Left ventricle myocardium inferior (tissue), 1 donor: ENCODE data around the gene PADI3. TPM values are rescaled to one million over a fixed set of nuclear protein-coding genes. Genes with fewer than 3 reads are reported as not detected.

ENCODE experiments used
- DNase-seq: peaks from one replicate; pipeline ENCODE4 v3.0.0-alpha.2; 2020
- H3K27ac ChIP-seq: fragments of 200-600 bp; replicated peaks from 2 replicates; pipeline ENCODE4 v1.8.0; 2021
- H3K27me3 ChIP-seq: fragments of 200-600 bp; 2 replicates; pipeline ENCODE4 v1.8.0; 2021; ENCODE audit warnings: low read depth
- H3K36me3 ChIP-seq: fragments of 200-600 bp; 2 replicates; pipeline ENCODE4 v1.8.0; 2021
- H3K4me1 ChIP-seq: fragments of 200-600 bp; 2 replicates; pipeline ENCODE4 v1.8.0; 2021
- H3K4me3 ChIP-seq: fragments of 200-600 bp; 2 replicates; pipeline ENCODE4 v1.8.0; 2021; ENCODE audit warnings: mild to moderate bottlenecking, moderate library complexity
- H3K9me3 ChIP-seq: fragments of 200-600 bp; replicated peaks from 2 replicates; pipeline ENCODE4 v1.8.0; 2021
- intact Hi-C: fragments of 100-400 bp; cut with micrococcal nuclease; formaldehyde crosslinking; loops from one replicate; pipeline ENCODE4 v1.11.0; 2022
- total RNA-seq: library from RNA; stranded (reverse); fragmentation: NEBNext Ultra II Directional; extraction: Animal tissue kit (Norgen Biotek cat#: 25700); gene quantifications from one replicate; pipeline ENCODE4 v1.2.1, GENCODE V29; 2021
- TF ChIP-seq, protein P1 (sequence below): fragments of 200-600 bp; IDR thresholded peaks from 2 replicates; pipeline ENCODE4 v1.8.0; 2021; ENCODE audit warnings: antibody characterized with exemption, mild to moderate bottlenecking, borderline replicate concordance
- donor health status: DM: no; HTN: yes; CAD: no; lungs with severe emphysema.

Gene PADI3
- total RNA-seq, 1 donor from 2014 or later, result not detected

- Histone ChIP-seq H3K27me3 (peaks cover 75% of the 10 kb centered on the region), H3K4me3 (no peak within 1 kb of the TSS), H3K27ac (no peak within 1 kb of the TSS), H3K9me3 (no peaks in the 10 kb centered on the region), H3K4me1 (no peaks in the 10 kb centered on the region), H3K36me3 (no peaks in the 10 kb centered on the region)
- no peak for DNase-seq
- TF ChIP-seq, protein P1, sequence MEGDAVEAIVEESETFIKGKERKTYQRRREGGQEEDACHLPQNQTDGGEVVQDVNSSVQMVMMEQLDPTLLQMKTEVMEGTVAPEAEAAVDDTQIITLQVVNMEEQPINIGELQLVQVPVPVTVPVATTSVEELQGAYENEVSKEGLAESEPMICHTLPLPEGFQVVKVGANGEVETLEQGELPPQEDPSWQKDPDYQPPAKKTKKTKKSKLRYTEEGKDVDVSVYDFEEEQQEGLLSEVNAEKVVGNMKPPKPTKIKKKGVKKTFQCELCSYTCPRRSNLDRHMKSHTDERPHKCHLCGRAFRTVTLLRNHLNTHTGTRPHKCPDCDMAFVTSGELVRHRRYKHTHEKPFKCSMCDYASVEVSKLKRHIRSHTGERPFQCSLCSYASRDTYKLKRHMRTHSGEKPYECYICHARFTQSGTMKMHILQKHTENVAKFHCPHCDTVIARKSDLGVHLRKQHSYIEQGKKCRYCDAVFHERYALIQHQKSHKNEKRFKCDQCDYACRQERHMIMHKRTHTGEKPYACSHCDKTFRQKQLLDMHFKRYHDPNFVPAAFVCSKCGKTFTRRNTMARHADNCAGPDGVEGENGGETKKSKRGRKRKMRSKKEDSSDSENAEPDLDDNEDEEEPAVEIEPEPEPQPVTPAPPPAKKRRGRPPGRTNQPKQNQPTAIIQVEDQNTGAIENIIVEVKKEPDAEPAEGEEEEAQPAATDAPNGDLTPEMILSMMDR, result no peak
- intact Hi-C loops, result no loop called here
Observed at GRCh38 chr1:17204546-17205440, 44.1 kb upstream of the PADI3 start, which contains the start of gene PADI1. Gene PADI1, plus strand, starts transcription at chr1:17205128. Its CDS starts 90 bp downstream, at chr1:17205218.

DNA sequence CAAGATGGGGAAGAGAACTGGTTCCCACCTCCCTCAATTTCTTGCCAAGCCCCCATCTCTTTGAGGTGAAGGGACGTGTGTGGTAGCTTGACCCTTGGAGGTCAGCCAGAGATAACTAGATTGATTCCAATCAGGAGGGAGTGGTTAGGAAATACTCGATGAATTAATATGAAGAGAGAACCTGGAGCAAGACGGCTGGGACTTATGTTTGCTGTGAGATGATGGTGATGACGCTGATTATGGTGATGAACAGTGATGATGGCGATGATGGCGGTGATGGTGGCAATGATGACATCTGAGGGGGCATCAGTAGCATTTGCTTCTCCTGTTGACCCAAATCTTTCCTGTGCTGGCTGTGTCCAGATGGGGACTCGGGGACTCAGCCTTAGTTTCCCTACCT, 43.2 kb upstream of the PADI3 start:
- Histone ChIP-seq H3K36me3 (no peaks in the 10 kb centered on the region), H3K4me1 (no peaks in the 10 kb centered on the region), H3K4me3 (no peak overlapping the region), H3K27me3 (peaks cover 74% of the 10 kb centered on the region), H3K27ac (no peak overlapping the region), H3K9me3 (no peaks in the 10 kb centered on the region)
- DNase-seq, result no peak
- intact Hi-C loops, result no loop called here
- TF ChIP-seq, protein P1, result no peak

GRCh38 chr1:17206196-17206595, 42.7 kb upstream of the PADI3 start:
- peaks cover 74% of the 10 kb centered on the region for H3K27me3 ChIP-seq
- H3K9me3 ChIP-seq, result no peaks in the 10 kb centered on the region
- TF ChIP-seq, protein P1, result no peak
- H3K4me1 ChIP-seq, result no peaks in the 10 kb centered on the region
- no peaks in the 10 kb centered on the region for H3K36me3 ChIP-seq
- H3K4me3 ChIP-seq, result no peak overlapping the region
- intact Hi-C loops, result no loop called here
- DNase-seq, result no peak
- H3K27ac ChIP-seq, result no peak overlapping the region

- TF ChIP-seq, protein P1, result no peak
- intact Hi-C loops, result no loop called here
- no peak overlapping the region for H3K4me3 ChIP-seq
- H3K9me3 ChIP-seq, result no peaks in the 10 kb centered on the region
- DNase-seq, result peak; percentile 36
- H3K4me1 ChIP-seq, result no peaks in the 10 kb centered on the region
- H3K36me3 ChIP-seq, result no peaks in the 10 kb centered on the region
- peaks cover 74% of the 10 kb centered on the region for H3K27me3 ChIP-seq
- no peak overlapping the region for H3K27ac ChIP-seq
Observed at GRCh38 chr1:17207046-17207445, 41.9 kb upstream of the PADI3 start.

DNA sequence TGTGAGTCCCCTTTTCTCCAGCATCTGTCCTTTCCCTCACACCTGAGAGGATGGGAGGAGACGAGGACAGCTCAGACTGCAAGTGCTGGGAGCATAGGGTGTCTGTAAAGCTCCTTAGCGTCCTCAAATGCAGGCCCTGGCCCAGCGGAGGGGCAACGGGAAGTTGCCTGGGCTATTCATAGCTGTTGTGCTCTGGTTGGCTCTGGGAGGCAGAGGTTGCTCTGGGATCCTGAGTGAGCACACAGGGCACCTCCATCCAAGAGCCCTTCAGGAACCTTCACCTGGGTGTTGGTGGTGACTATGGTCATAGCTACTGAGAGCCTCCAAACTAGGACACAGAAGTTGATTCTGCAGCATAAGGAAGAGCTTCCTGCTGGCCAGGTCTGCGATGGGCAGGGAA, 41.4 kb upstream of the PADI3 start:
- intact Hi-C loops, result no loop called here
- H3K27ac ChIP-seq, result no peak overlapping the region
- no peak overlapping the region for H3K4me3 ChIP-seq
- H3K27me3 ChIP-seq, result peaks cover 74% of the 10 kb centered on the region
- H3K36me3 ChIP-seq, result no peaks in the 10 kb centered on the region
- no peaks in the 10 kb centered on the region for H3K9me3 ChIP-seq
- no peak for DNase-seq
- peaks cover under 1% of the 10 kb centered on the region for H3K4me1 ChIP-seq
- TF ChIP-seq, protein P1, result no peak
